T-cell (primary cell): ENCODE results near the gene TSPAN2. TPM values are rescaled to one million over a fixed set of nuclear protein-coding genes. Genes with fewer than 3 reads are reported as not detected.

Experiments
- ATAC-seq, 4 experiments: fragments of 200-7000 bp in 3 of 4; fragments of 150-1000 bp in 1 of 4; cut with Tn5 transposase; replicated peaks in 1 of 4; 1 replicate in 3 of 4; 2 replicates in 1 of 4; pipeline ENCODE4 v1.10.0; 2021; ENCODE audit warnings: moderate library complexity in 3 of 4, mild to moderate bottlenecking in 2 of 4, moderate number of reproducible peaks in 1 of 4
- CTCF ChIA-PET, 2 donors: fragments of 300-600 bp; sonication (Branson Sonifier 250); formaldehyde crosslinking; loops; one replicate each; lab custom pipeline; 2022; ENCODE audit warnings: antibody characterized with exemption in 2 of 2; lab: Charles Lee
- POLR2A ChIA-PET, 2 donors: fragments of 300-600 bp; sonication (Branson Sonifier 250); formaldehyde crosslinking; loops; one replicate each; lab custom pipeline; 2022; ENCODE audit warnings: antibody characterized with exemption in 2 of 2; lab: Charles Lee
- DNase-seq, 35 experiments: peaks; one replicate each; pipeline versions ENCODE4 v3.0.0 to v3.0.0-alpha.2; 2013 to 2023
- H3K27ac ChIP-seq: one replicate; pipeline ENCODE4 v1.5.1; 2013; ENCODE audit warnings: low read length
- H3K27me3 ChIP-seq, 2 experiments: replicated peaks in 1 of 2; 1 replicate in 1 of 2; 2 replicates in 1 of 2; pipeline versions ENCODE4 v1.6.1 to v1.7.0; 2013; ENCODE audit warnings: low read length in 1 of 2, mixed read lengths in 1 of 2; ENCODE audit not compliant: control insufficient read depth in 2 of 2, insufficient read depth in 2 of 2; ENCODE audit errors: extremely low read depth in 1 of 2
- H3K36me3 ChIP-seq, 2 donors: 1 replicate in 1 of 2; 2 replicates in 1 of 2; pipeline versions ENCODE4 v1.6.1 to v1.7.0; 2013; ENCODE audit warnings: low read length in 1 of 2; ENCODE audit not compliant: control insufficient read depth in 2 of 2, insufficient read depth in 1 of 2; ENCODE audit errors: extremely low read depth in 1 of 2
- H3K4me1 ChIP-seq, 2 experiments: 1 replicate in 1 of 2; 2 replicates in 1 of 2; pipeline versions ENCODE4 v1.6.1 to v1.7.0; 2013; ENCODE audit warnings: low read length in 2 of 2, mixed read lengths in 1 of 2; ENCODE audit not compliant: insufficient read depth in 2 of 2, control insufficient read depth in 1 of 2; ENCODE audit errors: extremely low read depth in 1 of 2
- H3K4me3 ChIP-seq, 2 donors: 1 replicate in 1 of 2; 2 replicates in 1 of 2; pipeline versions ENCODE4 v1.5.1 to v1.7.0; 2013; ENCODE audit warnings: mild to moderate bottlenecking in 2 of 2, low read length in 1 of 2, moderate library complexity in 1 of 2; ENCODE audit not compliant: control insufficient read depth in 1 of 2; ENCODE audit errors: extremely low read depth in 1 of 2
- H3K9me3 ChIP-seq: 2 replicates; pipeline ENCODE4 v1.7.0; 2013
- H3K27ac Mint-ChIP-seq, 2 donors: one replicate each; pipeline ENCODE4 v1.8.0; 2020 to 2021; ENCODE audit warnings: mild to moderate bottlenecking in 2 of 2, mixed read lengths in 2 of 2
- H3K27me3 Mint-ChIP-seq, 2 donors: one replicate each; pipeline ENCODE4 v1.8.0; 2021 to 2022; ENCODE audit warnings: mixed read lengths in 2 of 2
- H3K36me3 Mint-ChIP-seq: one replicate; pipeline ENCODE4 v1.8.0; 2021; ENCODE audit warnings: mixed read lengths
- H3K4me1 Mint-ChIP-seq, 3 donors: one replicate each; pipeline ENCODE4 v1.8.0; 2020 to 2022; ENCODE audit warnings: mixed read lengths in 3 of 3, mild to moderate bottlenecking in 1 of 3
- H3K4me3 Mint-ChIP-seq, 3 donors: one replicate each; pipeline ENCODE4 v1.8.0; 2020 to 2022; ENCODE audit warnings: mild to moderate bottlenecking in 3 of 3, mixed read lengths in 3 of 3, moderate library complexity in 3 of 3
- H3K9me3 Mint-ChIP-seq, 3 donors: one replicate each; pipeline ENCODE4 v1.8.0; 2020 to 2022; ENCODE audit warnings: mixed read lengths in 3 of 3
- WGBS: methylation state at CpG from one replicate; pipeline ENCODE4 v1.1.5; 2013; ENCODE audit warnings: missing lambda C conversion rate; ENCODE audit not compliant: insufficient coverage; 5-methylcytosine and 5-hydroxymethylcytosine counted together
- total RNA-seq, 35 experiments: library from RNA in 6 of 35; stranded (reverse) in 6 of 35; fragments of 120-200 nt in 1 of 35; gene quantifications; one replicate each; pipeline versions ENCODE4 v1.2.1 to v1.2.4 and lab custom pipeline; 2013 to 2026

The TSPAN2 gene
- total RNA-seq, 5 donors from 2014 or later (not counting 1 experiment from before 2014, with no cell fraction given) = 2.1 to 8.7 (median 4.0) TPM

DNA sequence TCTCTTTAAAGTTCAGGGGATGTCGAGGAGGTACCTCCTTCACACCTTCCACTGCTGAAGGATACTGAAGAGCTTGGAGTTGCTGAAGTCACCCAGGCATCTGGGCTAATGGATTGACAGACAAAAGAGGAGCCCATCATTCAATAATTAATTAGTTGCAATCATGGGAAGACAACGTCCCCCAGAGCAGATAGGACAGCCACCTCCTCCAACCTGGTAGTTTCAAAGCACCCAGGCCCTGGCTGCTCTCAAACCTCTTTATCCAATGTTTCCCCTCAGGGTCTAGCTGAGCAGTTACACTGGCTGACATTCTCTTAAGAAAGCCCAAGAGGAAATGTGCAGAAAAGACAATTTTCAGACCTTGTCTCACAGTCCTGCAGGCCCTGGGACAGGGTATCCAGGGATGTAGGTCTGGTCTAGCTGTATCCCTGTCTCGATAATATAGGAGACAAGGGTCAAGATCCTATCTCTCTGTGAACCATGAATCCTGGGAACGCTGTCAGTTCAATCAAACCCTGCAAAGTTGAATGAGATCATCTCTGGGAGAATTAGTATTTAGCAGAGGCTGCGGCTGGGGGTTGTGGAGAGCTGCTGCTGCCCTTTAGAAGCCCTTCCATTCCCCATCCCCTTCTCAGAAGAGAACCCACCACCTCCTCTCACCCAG is 1.1 kb downstream of the TSPAN2 start:
- Histone ChIP-seq H3K27ac (no peak overlapping the region), H3K27me3 (peaks cover 0 to 2% of the 10 kb centered on the region in 2 experiments), H3K9me3 (no peaks in the 10 kb centered on the region), H3K4me3 (peak overlapping the region; percentile 26 to 69), H3K36me3 (no peaks in the 10 kb centered on the region), H3K4me1 (peaks cover 10 to 43% of the 10 kb centered on the region in 2 experiments)
- H3K27me3 Mint-ChIP-seq = peaks cover 0 to 4% of the 10 kb centered on the region in 2 donors
- WGBS = 100% methylated on average over 1 of the region's 5 CpGs
- DNase-seq (no peak), ATAC-seq (no peak)
- peaks cover 40 to 56% (median 46%) of the 10 kb centered on the region in 3 donors for H3K4me1 Mint-ChIP-seq
- no peaks in the 10 kb centered on the region for H3K36me3 Mint-ChIP-seq
- peak overlapping the region; percentile 17 to 71 for H3K27ac Mint-ChIP-seq
- ChIA-PET POLR2A (interaction anchor here in 1 of 2 donors (0.6 kb wide), 1 partner anchor 1330 kb away, joined by 10 read pairs; no protein-coding TSS in a partner anchor), CTCF (no interaction called here)
- H3K9me3 Mint-ChIP-seq = no peaks in the 10 kb centered on the region
- H3K4me3 Mint-ChIP-seq = peak overlapping the region; percentile 73 to 81 (median 81)

GRCh38 chr1:115086176-115086830 is 3.0 kb downstream of the TSPAN2 start:
- Histone ChIP-seq H3K27ac (peak overlapping the region; percentile 24), H3K4me3 (no peak overlapping the region), H3K27me3 (peaks cover 0 to 2% of the 10 kb centered on the region in 2 experiments), H3K9me3 (no peaks in the 10 kb centered on the region), H3K4me1 (peaks cover 6 to 43% of the 10 kb centered on the region in 2 experiments), H3K36me3 (no peaks in the 10 kb centered on the region)
- ChIA-PET CTCF (interaction anchor here (0.6 to 1.6 kb wide), 6 partner anchors 13 to 103 kb away, joined by 3 to 5 read pairs (median 3); no protein-coding TSS in a partner anchor), POLR2A (interaction anchor here (1.4 to 2.2 kb wide), 3 partner anchors 13 to 20 kb away, joined by 4 to 10 read pairs (median 4); no protein-coding TSS in a partner anchor)
- WGBS = 93% methylated on average over 7 of the region's 9 CpGs
- H3K36me3 Mint-ChIP-seq = peaks cover 3% of the 10 kb centered on the region
- no peak overlapping the region for H3K4me3 Mint-ChIP-seq
- ATAC-seq (no peak), DNase-seq (peak in 1 of 35 experiments; percentile 24)
- H3K27ac Mint-ChIP-seq = no peak overlapping the region
- H3K9me3 Mint-ChIP-seq = no peaks in the 10 kb centered on the region
- peaks cover 0 to 4% of the 10 kb centered on the region in 2 donors for H3K27me3 Mint-ChIP-seq
- H3K4me1 Mint-ChIP-seq = peaks cover 33 to 55% (median 43%) of the 10 kb centered on the region in 3 donors

DNA sequence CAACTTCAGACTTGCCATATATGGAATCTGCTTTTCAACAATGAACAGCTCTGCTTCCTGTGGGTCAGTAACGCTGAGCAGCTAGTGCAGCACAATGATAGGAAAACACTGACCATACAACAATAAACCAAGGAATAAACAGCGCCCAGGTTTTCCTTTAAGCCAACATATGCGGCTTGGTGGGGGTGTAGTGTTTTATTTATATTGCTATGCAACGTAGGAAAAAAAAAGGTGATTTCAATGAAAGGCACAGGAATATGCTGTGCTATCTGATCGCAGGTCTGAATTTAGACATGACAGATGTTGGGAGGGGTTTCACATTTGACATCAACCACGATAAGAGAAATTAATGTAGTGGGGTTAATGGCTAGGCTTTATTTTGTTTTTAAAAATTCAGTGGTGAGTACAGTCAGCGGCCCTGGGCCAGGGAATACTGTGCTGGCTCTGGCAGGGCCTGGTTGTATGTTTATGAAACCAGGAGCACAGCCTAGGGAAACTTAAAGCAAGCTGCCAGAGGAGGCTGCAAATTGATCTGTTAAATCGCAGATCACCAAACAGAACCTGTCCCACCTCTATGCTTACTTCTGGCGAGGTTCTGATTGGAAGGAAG is 4.3 kb downstream of the TSPAN2 start:
- peaks cover 0 to 2% of the 10 kb centered on the region in 2 experiments for H3K27me3 ChIP-seq
- Mint-ChIP-seq H3K4me1 (peaks cover 26 to 45% (median 37%) of the 10 kb centered on the region in 3 donors), H3K27ac (peak overlapping the region; percentile 11 to 74), H3K36me3 (peaks cover 8% of the 10 kb centered on the region), H3K9me3 (no peaks in the 10 kb centered on the region), H3K4me3 (peak overlapping the region in 1 of 3 donors; percentile 29), H3K27me3 (peaks cover 0 to 4% of the 10 kb centered on the region in 2 donors)
- ChIA-PET POLR2A (interaction anchor here (0.6 to 2.2 kb wide), 5 partner anchors 14 to 923 kb away, joined by 3 to 10 read pairs (median 4); no protein-coding TSS in a partner anchor), CTCF (interaction anchor here in 1 of 2 donors (0.6 to 1.6 kb wide), 3 partner anchors 11 to 19 kb away, joined by 4 to 5 read pairs (median 5); no protein-coding TSS in a partner anchor)
- no peaks in the 10 kb centered on the region for H3K9me3 ChIP-seq
- WGBS = 66% methylated on average over 4 of the region's 9 CpGs
- peak in 1 of 4 experiments; percentile 32 for ATAC-seq
- peak overlapping the region; percentile 65 for H3K27ac ChIP-seq
- no peaks in the 10 kb centered on the region for H3K36me3 ChIP-seq
- DNase-seq = peak in 1 of 35 experiments; percentile 44
- no peak overlapping the region for H3K4me3 ChIP-seq
- H3K4me1 ChIP-seq = peaks cover 6 to 37% of the 10 kb centered on the region in 2 experiments

DNA sequence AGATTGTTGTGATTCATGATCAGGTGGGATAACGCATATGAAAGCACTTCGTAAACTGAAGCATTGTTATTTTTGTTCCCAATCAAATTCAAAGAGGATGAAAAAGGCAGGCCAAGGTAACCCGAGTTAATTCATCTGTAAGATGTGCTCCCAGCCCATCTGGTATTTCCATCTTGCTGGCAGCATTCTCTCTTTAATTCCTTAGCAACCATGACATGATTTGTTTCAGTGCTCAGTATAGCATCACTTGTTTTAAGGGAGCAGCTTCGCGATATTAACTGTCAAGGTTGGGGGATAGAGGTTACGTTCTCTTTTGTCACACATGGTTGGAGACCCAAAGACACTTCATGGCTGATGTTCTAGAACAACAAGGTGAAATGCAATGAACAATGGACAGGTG is 6.4 kb downstream of the TSPAN2 start:
- WGBS = 98% methylated on average over 6 of the region's 6 CpGs
- H3K4me1 Mint-ChIP-seq = peaks cover 15 to 31% (median 24%) of the 10 kb centered on the region in 3 donors
- Histone ChIP-seq H3K27ac (no peak overlapping the region), H3K36me3 (no peaks in the 10 kb centered on the region), H3K4me3 (no peak overlapping the region), H3K27me3 (no peaks in the 10 kb centered on the region), H3K9me3 (no peaks in the 10 kb centered on the region), H3K4me1 (peaks cover 3 to 21% of the 10 kb centered on the region in 2 experiments)
- H3K4me3 Mint-ChIP-seq = no peak overlapping the region
- peaks cover 8% of the 10 kb centered on the region for H3K36me3 Mint-ChIP-seq
- no peak for ATAC-seq
- CTCF ChIA-PET = no interaction called here
- POLR2A ChIA-PET = interaction anchor here in 1 of 2 donors (0.6 kb wide), 1 partner anchor 19 kb away, joined by 3 read pairs; no protein-coding TSS in a partner anchor
- no peaks in the 10 kb centered on the region for H3K9me3 Mint-ChIP-seq
- H3K27me3 Mint-ChIP-seq = peaks cover 0 to 4% of the 10 kb centered on the region in 2 donors
- no peak overlapping the region for H3K27ac Mint-ChIP-seq
- no peak for DNase-seq

DNA sequence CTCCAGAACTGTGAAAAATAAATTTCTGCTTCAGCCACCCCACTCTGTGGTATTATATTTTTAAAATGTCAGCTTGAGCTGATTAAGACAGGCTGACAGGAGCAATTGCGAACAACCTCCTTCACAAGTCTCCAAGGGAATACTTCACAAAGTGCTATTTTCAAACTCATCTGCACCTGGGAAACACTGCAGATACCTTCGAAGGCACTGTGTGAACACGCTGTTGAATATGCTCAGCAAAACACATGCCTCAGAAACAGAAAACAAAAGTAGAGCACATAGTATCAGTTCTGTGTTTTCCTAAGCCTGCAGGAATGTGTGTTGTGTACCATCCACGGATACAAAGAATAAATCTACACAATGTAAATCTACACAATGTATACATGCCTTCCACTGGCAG is 10.6 kb downstream of the TSPAN2 start:
- Mint-ChIP-seq H3K27me3 (peaks cover 0 to 6% of the 10 kb centered on the region in 2 donors), H3K36me3 (peaks cover 8% of the 10 kb centered on the region), H3K4me3 (no peak overlapping the region), H3K9me3 (peaks cover 0 to 4% (median 0%) of the 10 kb centered on the region in 3 donors), H3K4me1 (peaks cover 0 to 15% (median 1%) of the 10 kb centered on the region in 3 donors), H3K27ac (no peak overlapping the region)
- Histone ChIP-seq H3K4me3 (no peak overlapping the region), H3K27me3 (no peaks in the 10 kb centered on the region), H3K9me3 (no peaks in the 10 kb centered on the region), H3K27ac (no peak overlapping the region), H3K4me1 (no peaks in the 10 kb centered on the region), H3K36me3 (no peaks in the 10 kb centered on the region)
- DNase-seq (no peak), ATAC-seq (no peak)
- WGBS = 83% methylated on average over 2 of the region's 4 CpGs
- ChIA-PET CTCF (no interaction called here), POLR2A (interaction anchor here in 1 of 2 donors (0.6 kb wide), 1 partner anchor 289 kb away, joined by 10 read pairs; no protein-coding TSS in a partner anchor)

GRCh38 chr1:115077984-115078330 is 11.3 kb downstream of the TSPAN2 start:
- Histone ChIP-seq H3K4me3 (no peak overlapping the region), H3K27ac (no peak overlapping the region), H3K27me3 (no peaks in the 10 kb centered on the region), H3K9me3 (no peaks in the 10 kb centered on the region), H3K4me1 (no peaks in the 10 kb centered on the region), H3K36me3 (no peaks in the 10 kb centered on the region)
- Mint-ChIP-seq H3K4me1 (peaks cover 0 to 19% (median 1%) of the 10 kb centered on the region in 3 donors), H3K27me3 (peaks cover 0 to 6% of the 10 kb centered on the region in 2 donors), H3K27ac (no peak overlapping the region), H3K9me3 (peaks cover 0 to 4% (median 0%) of the 10 kb centered on the region in 3 donors), H3K36me3 (peaks cover 8% of the 10 kb centered on the region), H3K4me3 (no peak overlapping the region)
- CTCF ChIA-PET = no interaction called here
- no CpG with 5 or more reads among the region's 1 CpG for WGBS
- POLR2A ChIA-PET = no interaction called here
- DNase-seq (no peak), ATAC-seq (no peak)
